Mesangial cell (primary cell): ENCODE data around the gene ERP44. TPM values are rescaled to one million over a fixed set of nuclear protein-coding genes. Genes with fewer than 3 reads are reported as not detected.

Source experiments
- total RNA-seq: library from RNA; depleted of rRNA; stranded (reverse); fragments of >200 nt; gene quantifications from 2 replicates; pipeline ENCODE4 v1.2.3, GENCODE V29; 2015

ERP44 gene
- 7.9 and 8.1 TPM in 2 replicates for total RNA-seq

DNA sequence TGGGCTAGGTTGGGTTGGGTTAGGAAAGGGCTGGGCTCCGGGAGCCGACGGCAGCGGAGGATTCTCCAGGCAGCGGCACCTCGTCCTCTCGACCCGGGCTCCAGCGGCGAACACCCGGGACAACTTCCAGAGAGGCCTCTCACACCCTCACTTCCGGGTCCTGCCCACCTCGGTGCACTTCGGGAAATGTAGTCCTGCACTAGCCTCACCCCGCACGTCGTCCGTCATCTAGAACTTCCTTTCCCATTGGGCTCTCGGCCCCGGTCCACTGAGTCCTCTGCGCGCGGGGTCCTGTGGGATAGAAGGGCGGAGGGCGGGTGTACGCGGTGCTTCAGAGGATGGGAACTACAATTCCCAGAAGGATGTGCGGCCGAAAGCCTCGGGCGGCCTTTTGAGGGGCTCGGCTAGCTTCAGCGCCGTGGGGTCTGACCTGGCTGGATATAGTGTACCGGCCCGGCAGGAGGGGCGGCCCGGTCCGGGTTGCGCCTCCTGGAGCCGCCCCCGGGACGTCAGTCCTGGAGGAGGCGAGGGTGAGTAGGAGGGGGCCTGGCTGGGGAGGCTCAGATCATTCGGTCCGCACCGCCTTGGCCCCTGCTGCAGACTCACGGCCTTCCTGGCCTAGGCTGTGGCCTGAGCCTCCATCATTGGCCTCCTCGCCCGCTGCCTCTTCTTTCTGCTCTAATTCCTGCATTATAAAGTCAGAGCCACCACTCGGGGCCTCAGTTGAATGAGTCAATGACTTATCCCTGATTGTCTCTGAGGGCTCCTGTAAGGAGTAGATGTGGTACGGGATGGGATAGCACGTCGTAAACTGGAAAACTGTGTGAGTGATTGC is at the start of gene ERP44, which contains the start of gene INVS:
Gene ERP44, minus strand, starts transcription at position 114 of the 835 bp plus-strand sequence. CDS start 160 bp downstream, outside the sequence.
Gene INVS, plus strand, starts transcription at position 357 of the 835 bp plus-strand sequence. CDS start 5,279 bp downstream, outside the sequence.

Other genes with a start within 250 kb of the ERP44 start
- 9.9 and 15.0 TPM in 2 replicates for gene STX17, start 192.3 kb downstream of the ERP44 start, total RNA-seq
- 11.2 and 11.7 TPM in 2 replicates for gene INVS, start 243 bp upstream of the ERP44 start, total RNA-seq